Measurements from ENCODE around the gene MAST4.
"Not testable (repeated sequence)": the region's sequence is repeated elsewhere in the genome, so short reads cannot be mapped to it uniquely, and the experiment has no call there.

Gene MAST4

GRCh38 chr5:66647146-66647856, 51.1 kb downstream of the MAST4 start:
- DNase-seq: no peak

- no peak for DNase-seq
These were observed 56.6 kb downstream of the MAST4 start for GRCh38 chr5:66652818-66653217.

GRCh38 chr5:66653325-66653724, 57.1 kb downstream of the MAST4 start:
- DNase-seq: no peak

DNA sequence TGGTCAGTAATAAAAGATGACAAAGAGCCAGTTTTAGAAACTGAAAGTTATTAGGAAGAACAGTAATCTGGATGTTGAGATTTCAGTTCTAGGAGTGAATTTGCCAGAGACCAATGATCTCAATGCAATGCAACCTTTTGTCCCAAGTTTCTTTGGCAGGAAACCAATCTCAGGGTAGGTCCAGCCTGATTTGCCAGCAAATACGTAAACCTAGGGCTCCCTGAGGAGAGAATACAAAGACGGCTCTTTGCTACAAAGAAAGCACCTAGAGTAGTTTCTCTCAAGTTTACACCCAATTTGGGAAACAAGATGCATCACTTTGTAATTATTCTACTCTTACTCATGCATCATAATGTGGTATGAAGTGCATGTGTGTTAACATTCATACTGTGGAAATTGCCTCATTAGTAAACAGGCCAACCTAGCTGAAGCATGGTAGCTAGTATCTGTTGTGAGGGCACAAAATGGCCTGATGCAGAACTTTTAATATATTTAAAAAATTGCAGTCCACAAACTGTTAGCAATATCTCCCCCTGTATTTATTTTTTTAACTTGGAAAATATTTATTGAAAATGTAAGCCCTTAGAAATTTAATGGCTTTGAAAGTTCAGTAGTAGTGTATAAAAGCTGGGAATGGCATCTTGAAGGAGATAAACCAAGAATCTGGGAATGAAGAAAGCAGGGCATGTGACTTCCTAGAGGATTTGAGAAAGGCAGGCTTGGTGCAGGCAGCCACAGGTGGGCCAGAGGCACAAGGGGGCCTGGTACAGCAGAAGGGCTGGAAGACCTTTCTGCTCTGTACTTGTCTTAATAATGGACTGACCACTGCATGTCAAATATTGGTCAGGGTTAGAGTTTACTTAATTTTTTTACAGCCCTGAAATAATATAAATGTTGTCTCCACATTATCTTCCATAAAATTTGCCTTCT, 59.5 kb downstream of the MAST4 start:
- DNase-seq: no peak

DNA sequence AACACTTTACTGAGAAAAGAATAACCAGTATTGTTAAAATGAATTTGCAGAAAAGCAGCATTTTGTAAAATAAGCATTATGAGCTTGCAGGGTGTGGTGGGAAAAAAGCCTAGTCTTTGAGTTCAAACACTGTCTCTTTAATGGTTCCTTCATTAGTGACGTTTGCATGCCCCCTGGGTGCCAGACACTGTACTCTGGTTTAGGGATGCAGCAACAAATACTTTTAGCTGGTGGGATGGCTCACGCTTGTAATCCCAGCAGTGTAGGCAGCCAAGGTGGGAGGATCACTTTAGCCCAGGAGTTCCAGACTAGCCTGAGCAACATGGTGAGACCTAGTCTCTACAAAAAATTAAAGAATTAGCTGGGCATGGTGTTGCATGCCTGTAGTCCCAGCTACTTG, 62.3 kb downstream of the MAST4 start:
- no peak for DNase-seq

GRCh38 chr5:66659780-66660179, 63.6 kb downstream of the MAST4 start:
- DNase-seq: no peak

- no peak for DNase-seq
These were observed 64.2 kb downstream of the MAST4 start for GRCh38 chr5:66660396-66660795.

- no peak for DNase-seq
These were observed 65.0 kb downstream of the MAST4 start for GRCh38 chr5:66661149-66661548.

GRCh38 chr5:66666778-66667177, 70.6 kb downstream of the MAST4 start:
- no peak for DNase-seq

DNA sequence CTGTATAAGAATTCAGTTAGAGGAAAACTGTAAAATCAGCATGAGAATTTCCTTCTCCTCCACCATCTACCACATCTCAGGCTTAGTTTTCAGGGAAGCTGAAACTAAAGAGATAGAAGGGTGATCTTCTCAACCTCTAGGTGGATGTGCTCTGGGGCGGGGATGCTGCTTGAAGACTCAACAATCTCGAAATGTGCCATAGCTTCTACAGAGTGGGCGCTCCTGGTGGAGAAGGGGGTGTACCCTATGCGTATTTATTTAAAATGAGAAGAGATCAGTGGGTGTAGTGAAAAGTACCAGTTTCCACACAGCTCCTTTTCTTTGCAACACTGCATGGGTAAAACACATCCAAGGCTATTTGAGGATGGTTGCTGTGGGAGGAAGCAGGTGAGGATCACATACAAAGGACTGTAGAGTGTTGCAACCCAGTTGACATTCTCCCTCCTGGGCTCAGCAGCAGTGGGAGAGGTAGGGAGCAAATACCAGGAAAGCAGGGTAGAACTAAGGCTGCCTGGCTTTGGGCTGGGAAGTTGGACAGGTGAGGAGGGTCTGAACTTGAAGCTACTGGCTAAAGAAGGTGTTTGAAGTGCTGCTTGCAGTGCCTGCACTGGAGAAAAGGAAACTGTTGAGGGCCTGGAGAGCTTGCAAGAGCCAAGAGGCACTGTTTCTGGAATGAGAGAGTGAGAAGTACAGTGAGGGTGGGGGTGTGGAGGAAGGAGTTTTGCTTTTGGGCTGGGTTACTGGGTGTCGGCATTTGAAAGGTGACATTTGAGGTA, 73.1 kb downstream of the MAST4 start:
- DNase-seq: no peak

- DNase-seq: no peak
These were observed 73.6 kb downstream of the MAST4 start for GRCh38 chr5:66669862-66670195.

DNA sequence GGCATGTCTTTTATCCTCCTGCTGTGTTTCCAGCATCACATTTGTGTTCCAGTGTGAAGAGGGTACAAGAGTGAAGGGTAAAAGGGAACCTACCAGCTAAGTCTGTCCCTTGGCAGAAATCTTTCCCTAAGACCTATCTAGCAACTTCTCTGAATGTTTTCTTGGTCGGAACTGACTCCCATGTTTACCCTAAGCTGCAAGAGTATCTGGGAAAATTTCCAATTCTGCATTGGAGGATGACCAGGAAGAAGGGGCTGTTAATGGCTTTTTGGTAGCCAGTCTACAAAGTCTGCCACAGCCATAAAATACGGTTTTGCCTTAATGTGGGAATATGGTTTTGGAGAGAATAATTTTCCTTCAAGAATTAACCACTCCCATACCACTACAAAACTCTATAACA, 75.1 kb downstream of the MAST4 start:
- DNase-seq: no peak

DNA sequence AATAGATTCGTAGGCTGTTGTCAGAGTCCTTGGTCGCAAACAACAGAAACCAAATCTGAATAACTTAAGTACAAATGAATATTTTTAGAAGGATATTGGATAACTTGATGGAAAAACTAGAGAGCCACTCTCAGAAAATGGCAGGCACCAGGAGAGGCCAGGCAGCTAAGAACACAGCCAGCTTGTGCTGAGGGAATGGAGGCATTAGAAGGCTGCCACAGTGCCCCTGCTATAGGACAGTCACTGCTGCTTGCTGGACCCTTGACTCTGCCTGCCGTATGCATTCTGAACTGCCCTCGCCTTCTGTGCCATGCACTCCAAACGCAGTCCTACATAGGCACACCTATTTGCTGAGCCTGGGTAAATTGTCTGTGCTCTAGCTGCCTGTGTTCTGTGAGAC, 78.6 kb downstream of the MAST4 start:
- no peak for DNase-seq

DNA sequence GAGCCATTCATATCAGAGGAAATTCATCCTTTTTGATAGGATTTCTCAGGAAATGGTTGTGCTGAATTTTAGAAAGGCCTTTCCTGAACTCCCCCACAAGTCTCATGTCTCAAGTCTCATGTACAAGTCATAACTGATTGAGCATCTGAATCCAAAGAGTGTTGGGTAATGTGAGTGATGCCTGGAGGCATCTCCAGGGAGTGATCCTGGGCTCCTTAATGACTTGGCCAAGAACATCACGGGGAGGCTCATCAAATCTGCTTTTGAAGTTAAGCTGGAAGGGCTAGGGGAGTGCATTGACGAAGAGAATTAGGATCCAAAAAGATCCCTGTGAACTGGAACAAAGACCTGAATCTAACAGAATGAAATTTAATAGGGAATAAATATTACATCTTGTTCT, 79.2 kb downstream of the MAST4 start:
- DNase-seq: no peak

DNA sequence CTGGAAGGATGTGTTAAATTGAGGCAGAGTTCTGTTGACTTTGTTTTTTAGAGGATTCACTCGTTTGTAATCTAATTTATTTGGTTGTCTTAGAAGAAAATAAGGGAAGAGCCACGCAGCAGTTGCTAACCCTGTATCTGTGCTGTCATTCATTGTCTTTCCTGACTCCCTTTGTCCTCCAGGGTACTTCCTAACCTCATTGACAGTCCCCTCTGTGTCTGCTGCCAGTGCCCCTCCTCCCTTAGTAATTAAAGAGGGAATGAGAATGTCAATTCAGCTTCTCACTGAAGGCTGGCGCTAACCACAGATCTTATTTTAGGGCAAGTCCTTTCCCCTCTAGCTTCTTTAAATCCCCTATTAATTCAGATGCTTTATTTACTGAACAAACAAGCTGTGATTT, 84.0 kb downstream of the MAST4 start:
- DNase-seq: no peak

- DNase-seq: no peak
These were observed 84.6 kb downstream of the MAST4 start for GRCh38 chr5:66680804-66681203.

DNA sequence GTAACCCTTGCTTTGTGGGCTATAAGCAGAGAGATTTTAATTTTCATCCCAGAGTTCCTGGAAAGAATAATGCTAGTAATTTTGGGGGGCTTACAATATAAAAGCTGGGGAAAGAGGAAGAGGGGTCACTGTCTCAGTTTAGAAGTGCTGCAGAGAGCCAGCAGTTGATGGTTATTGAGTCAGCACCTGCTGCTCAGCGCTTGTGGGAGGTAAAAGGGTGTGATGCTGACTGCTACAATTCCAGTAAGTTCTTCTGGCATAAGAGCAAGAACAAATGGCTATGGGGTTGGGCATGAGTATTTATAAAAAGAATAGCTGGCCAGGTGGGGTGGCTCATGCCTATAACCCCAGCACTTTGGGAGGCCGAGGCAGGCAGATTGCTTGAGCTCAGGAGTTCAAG, 88.5 kb downstream of the MAST4 start:
- DNase-seq: no peak

- DNase-seq: no peak
These were observed 93.5 kb downstream of the MAST4 start for GRCh38 chr5:66689522-66690220.

- DNase-seq: no peak
These were observed 97.8 kb downstream of the MAST4 start for GRCh38 chr5:66694036-66694435.

- DNase-seq: not testable (repeated sequence)
These were observed 99.6 kb downstream of the MAST4 start for GRCh38 chr5:66695840-66696239.

DNA sequence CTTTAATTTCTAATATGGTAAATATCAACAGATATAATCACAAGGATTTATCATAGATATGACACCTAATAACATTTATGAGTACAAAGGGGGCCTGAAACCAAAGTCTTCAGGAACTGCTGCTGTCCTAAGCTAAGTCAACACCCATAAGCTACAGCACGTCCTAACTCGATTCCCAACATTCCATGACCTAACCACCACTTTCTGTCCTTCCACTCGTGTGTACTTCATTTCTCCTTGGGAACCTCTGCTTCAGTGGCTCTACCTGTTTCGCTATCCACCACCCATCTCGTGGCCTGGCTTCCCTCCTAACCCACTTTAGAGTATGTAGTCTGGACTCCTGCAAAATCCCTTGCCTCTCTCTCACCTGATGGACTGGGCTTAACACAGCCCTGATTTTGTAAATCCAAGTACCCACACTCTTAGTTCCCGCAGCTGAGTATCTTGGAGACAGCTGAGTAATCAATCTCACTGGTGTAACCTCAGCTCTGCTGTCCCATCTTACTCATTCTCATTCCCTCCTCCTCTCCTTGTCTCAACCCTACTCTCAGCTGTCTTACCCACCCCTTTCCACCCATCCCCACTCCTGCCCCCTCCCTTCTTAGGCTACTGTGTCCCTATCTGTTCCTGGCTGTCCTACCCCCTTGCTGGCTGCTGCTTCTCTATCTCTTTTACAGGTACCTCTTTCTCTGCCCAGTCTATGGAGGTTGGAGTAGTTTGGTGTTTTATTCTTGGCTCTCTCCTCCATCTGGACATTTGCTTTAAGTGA, 101.8 kb downstream of the MAST4 start:
- no peak for DNase-seq

DNA sequence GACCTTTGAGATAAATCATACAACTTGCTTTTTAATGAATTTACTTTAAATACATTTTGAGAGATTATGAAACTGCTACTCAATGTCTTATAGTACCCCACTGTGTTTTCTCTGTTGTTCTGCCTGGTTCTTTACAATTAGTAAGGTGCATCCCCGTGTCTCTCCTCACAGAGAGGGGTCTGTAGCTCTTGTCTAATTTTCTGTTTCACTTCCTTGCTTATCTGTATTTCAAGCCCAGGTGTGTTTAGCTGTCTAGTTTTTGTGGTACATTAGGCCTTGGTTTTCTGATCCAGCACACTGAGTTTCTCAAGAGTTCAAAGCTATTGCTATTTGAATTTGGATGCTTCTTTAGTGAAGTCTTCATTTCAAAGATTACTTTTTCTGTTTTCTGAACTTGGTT, 105.1 kb downstream of the MAST4 start:
- DNase-seq: no peak

Data from CD4-positive, alpha-beta T cell treated with Interleukin-4 for 4 hours (primary cell).